ES-I3 (cell line): ENCODE data around the gene CAPN5.
A peak's percentile ranks its signal among the peaks of the same experiment; 100 is the strongest.
"Not testable (repeated sequence)": the region's sequence is repeated elsewhere in the genome, so short reads cannot be mapped to it uniquely, and the experiment has no call there.

Experiments used
- H3K36me3 ChIP-seq: 2 replicates; pipeline ENCODE4 v1.6.1; 2013; ENCODE audit warnings: mild to moderate bottlenecking, low read length, control low read depth, moderate library complexity; ENCODE audit not compliant: insufficient read depth
- H3K4me1 ChIP-seq: 2 replicates; pipeline ENCODE4 v1.6.1; 2013; ENCODE audit warnings: mild to moderate bottlenecking, control low read depth, low read length; ENCODE audit not compliant: insufficient read depth
- H3K9ac ChIP-seq: 2 replicates; pipeline ENCODE4 v1.6.1; 2013; ENCODE audit warnings: low read depth, mild to moderate bottlenecking, low read length, moderate library complexity
- H3K9me3 ChIP-seq: 2 replicates; pipeline ENCODE4 v1.6.1; 2013; ENCODE audit warnings: mild to moderate bottlenecking, low read length, moderate library complexity; ENCODE audit not compliant: control insufficient read depth, insufficient read depth

Gene CAPN5

DNA sequence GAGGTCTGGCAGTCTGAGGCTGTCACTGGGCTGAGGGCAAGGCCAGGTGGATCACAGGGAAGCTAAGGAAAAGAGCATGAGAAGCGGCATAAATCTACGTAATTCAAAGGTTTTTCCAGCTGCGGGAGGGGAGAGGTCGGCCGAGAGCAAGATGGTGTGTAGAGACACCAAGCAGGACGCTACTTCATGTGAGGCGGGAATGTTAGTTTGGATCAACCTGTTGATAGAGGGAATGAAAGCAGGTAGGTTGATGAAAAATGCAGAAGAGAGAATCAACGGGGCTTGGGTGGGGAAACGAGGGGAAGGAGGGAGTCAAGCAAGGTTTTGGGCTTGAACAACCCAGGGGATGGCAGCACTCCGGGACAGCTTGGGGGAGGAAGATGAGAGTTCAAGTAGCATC lies 29.7 kb upstream of the CAPN5 start:
- Histone ChIP-seq H3K36me3 (no peaks in the 10 kb centered on the region), H3K9ac (no peak overlapping the region), H3K4me1 (peaks cover 6% of the 10 kb centered on the region; the same call in 1 of the 2 replicates), H3K9me3 (no peaks in the 10 kb centered on the region)

DNA sequence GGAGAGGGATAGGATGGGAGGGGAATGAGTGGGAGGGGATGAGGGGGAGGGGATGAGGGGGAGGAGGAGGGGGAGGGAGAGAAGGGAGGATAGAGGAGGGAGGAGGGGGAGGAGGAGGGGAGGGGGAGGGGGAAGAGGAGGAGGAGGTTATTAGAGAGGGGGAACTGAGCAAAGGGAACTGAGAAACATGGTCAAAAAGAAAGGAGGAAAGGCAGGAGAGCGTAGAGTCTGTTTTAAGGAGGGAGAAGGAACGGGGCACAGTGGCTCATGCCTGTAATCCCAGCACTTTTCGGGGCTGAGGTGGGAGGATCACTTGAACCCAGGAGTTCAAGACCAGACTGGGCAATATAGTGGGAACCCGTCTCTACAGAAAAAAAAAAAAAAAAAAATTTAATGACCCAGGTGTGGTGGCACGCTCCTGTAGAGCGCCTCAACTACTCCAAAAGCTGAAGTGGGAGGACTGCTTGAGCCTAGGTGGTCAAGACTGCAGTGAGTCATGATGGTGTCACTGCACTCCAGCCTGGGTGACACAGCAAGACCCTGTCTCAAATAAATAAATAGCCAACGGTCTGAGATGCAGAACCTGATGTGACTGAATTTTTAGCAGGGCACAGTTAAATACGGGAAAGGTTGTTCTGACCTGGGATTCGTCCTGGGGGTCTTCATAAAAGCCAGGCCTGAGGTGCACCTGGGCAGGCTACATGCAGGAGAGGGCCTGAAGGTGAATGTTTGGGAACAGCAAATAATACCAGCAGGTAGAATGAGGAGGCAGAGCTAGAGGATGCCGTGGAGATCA lies 28.5 kb upstream of the CAPN5 start:
- no peak overlapping the region for H3K9ac ChIP-seq
- peaks cover 6% of the 10 kb centered on the region; the same call in 1 of the 2 replicates for H3K4me1 ChIP-seq
- no peaks in the 10 kb centered on the region for H3K9me3 ChIP-seq

DNA sequence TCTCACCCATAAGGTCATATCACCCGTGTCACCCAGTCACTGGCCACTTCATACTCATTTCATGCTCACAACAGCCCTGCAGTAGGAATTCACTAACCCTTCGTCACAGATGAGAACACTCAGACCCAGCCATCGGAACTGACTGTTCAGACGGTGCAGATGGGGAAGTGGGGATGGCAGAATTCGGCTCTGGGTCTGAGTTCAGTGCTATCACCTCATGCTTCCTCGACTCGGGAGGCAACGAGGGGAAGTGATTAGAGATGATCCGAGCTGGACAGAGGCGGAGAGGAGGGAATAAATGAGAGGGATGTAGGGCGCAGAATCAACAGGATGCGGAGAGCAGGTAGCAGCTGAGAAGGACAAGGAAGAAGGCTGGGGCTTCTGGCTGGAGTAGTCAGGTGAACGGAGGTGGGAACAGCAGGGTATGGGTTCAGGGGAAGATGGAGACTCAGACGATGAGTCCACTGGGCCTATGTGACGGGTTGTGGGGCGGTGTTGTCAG lies 27.9 kb upstream of the CAPN5 start:
- no peaks in the 10 kb centered on the region for H3K9me3 ChIP-seq
- H3K4me1 ChIP-seq = peaks cover 6% of the 10 kb centered on the region; the same call in 1 of the 2 replicates
- no peak overlapping the region for H3K9ac ChIP-seq
- H3K36me3 ChIP-seq = no peaks in the 10 kb centered on the region

More for the DNA sequence above, 28.5 kb upstream of the CAPN5 start:
- H3K36me3 ChIP-seq = no peaks in the 10 kb centered on the region

DNA sequence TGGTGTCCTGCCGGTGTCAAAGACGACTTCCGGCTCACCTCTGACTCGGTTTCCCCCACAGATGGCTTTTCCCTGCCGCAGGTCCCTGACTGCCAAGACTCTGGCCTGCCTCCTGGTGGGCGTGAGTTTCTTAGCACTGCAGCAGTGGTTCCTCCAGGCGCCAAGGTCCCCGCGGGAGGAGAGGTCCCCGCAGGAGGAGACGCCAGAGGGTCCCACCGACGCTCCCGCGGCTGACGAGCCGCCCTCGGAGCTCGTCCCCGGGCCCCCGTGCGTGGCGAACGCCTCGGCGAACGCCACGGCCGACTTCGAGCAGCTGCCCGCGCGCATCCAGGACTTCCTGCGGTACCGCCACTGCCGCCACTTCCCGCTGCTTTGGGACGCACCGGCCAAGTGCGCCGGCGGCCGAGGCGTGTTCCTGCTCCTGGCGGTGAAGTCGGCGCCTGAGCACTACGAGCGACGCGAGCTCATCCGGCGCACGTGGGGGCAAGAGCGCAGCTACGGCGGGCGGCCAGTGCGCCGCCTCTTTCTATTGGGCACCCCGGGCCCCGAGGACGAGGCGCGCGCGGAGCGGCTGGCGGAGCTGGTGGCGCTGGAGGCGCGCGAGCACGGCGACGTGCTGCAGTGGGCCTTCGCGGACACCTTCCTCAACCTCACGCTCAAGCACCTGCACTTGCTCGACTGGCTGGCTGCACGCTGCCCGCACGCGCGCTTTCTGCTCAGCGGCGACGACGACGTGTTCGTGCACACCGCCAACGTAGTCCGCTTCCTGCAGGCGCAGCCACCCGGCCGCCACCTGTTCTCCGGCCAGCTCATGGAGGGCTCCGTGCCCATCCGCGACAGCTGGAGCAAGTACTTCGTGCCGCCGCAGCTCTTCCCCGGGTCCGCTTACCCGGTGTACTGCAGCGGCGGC lies 27.0 kb upstream of the CAPN5 start:
- Histone ChIP-seq H3K36me3 (no peaks in the 10 kb centered on the region), H3K4me1 (no peaks in the 10 kb centered on the region), H3K9me3 (no peaks in the 10 kb centered on the region), H3K9ac (no peak overlapping the region; the same call in 1 of the 2 replicates)

DNA sequence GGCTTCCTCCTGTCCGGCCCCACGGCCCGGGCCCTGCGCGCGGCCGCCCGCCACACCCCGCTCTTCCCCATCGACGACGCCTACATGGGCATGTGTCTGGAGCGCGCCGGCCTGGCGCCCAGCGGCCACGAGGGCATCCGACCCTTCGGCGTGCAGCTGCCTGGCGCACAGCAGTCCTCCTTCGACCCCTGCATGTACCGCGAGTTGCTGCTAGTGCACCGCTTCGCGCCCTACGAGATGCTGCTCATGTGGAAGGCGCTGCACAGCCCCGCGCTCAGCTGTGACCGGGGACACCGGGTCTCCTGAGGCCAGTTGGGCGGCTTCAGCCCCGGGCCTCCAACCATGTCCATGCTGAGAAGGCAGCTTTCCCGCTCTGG lies 26.4 kb upstream of the CAPN5 start:
- Histone ChIP-seq H3K9ac (no peak overlapping the region), H3K36me3 (no peaks in the 10 kb centered on the region), H3K4me1 (no peaks in the 10 kb centered on the region), H3K9me3 (no peaks in the 10 kb centered on the region)

DNA sequence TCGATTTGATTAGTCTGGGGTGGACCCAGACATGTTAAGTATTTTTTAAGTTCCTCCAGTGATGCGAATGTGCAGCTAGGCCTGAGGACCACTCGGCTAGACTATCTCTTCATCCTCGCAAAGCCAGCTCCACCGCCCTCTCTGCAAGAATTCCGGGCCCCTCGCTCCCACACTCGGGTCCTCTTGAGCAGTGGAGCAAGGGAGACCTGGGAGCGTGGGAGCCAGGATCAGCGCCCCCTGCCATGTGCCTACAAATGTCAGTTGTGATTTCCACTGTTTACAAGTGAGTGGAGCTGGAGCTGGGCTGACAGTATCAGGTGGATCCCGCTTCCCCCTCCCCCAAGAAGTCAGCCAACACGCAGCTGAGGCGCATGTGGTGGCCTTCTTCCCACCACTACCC lies 25.9 kb upstream of the CAPN5 start:
- Histone ChIP-seq H3K36me3 (no peaks in the 10 kb centered on the region), H3K4me1 (no peaks in the 10 kb centered on the region; the same call in 1 of the 2 replicates), H3K9me3 (no peaks in the 10 kb centered on the region), H3K9ac (no peak overlapping the region)

DNA sequence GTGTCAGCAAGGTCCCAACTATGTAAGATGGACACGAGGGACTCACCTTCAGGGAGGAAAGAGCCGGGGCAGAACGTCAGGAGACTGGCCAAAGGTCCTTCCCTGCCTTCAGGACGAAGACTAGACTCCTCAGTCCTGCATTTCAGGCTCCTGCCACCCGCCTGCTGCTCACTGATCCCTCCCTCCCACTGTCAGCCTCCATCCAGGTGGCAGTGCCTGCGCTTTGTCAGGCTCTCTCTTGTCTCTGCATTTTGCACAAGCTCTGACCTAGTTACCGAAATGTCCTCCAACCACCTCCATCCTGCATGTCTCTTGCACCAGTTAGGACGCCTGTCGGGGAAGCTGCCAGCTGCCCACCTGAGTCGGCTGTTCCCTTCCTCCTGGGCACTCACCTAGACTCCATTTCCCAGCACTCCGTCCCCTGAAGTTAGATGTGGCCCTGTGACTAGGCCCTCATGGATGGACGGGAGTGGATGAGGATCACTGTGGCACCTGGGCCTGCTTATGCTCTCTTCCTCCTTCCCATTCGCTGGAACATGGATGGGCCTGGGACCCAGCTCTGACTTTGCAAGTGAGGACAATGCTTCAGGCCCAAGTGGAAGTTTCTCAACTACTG lies 24.6 kb upstream of the CAPN5 start:
- H3K9me3 ChIP-seq = no peaks in the 10 kb centered on the region
- H3K4me1 ChIP-seq = no peaks in the 10 kb centered on the region; the same call in 1 of the 2 replicates
- H3K36me3 ChIP-seq = no peaks in the 10 kb centered on the region

DNA sequence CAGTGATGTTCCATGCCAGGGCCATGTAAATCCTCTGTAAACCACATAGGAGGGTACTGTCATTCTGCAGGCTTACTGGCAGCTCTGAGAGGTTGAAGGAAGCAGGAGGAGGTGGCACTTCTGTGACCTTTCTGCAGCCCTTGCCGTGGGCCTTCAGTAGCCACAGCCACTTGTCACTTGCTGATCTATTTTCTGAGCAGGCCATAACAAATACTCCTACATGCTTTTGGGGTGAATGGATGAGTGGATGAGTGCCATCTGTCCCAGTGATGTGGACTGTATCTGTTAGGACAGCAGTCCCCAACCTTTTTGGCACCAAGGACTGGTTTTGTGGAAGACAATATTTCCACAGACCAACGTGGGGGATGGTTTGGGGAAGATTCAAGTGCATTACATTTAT lies 22.4 kb upstream of the CAPN5 start:
- H3K9me3 ChIP-seq = no peaks in the 10 kb centered on the region
- H3K4me1 ChIP-seq = no peaks in the 10 kb centered on the region; the same call in 1 of the 2 replicates
- H3K9ac ChIP-seq = no peak overlapping the region
- H3K36me3 ChIP-seq = no peaks in the 10 kb centered on the region

More for the DNA sequence above, 24.6 kb upstream of the CAPN5 start:
- H3K9ac ChIP-seq = no peak overlapping the region

DNA sequence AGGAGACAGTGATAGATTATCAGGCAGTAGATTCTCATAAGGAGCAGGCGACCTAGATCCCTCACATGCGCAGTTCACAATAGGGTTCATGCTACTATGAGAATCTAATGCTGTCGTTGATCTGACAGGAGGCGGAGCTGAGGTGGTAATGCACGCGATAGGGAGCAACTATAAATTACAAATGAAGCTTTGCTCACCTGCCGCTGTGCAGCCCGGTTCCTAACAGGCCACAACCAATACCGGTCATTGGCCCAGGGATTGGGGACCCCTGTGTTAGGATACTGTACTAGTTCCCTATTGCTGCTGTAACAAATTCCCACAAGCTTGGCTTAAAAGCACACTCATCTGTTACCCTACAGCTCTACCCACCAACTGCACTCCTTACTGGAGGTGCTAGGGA lies 21.9 kb upstream of the CAPN5 start:
- H3K36me3 ChIP-seq = no peaks in the 10 kb centered on the region
- no peaks in the 10 kb centered on the region for H3K9me3 ChIP-seq
- no peak overlapping the region for H3K9ac ChIP-seq
- H3K4me1 ChIP-seq = no peaks in the 10 kb centered on the region; the same call in 1 of the 2 replicates

DNA sequence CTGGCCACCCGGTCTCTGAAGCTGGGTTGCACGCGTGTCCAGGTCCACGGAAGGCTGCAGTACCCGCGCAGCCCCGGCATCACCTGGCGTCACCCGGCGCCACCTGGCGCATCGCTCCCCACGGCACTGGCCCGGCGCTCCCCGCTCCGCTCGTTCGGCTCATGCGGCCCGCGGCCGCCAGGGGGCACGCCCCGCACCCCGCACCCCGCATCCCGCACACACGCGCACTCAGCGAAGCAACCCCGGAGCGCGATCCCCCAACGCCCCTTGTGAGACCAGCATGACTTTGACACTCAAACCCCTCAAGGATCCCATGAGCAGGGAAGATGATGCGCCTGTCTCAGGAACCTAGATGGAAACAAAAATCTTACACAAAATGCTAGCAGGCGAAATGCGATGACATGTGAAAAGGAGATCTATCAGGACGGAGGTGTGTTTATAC lies 20.7 kb upstream of the CAPN5 start:
- Histone ChIP-seq H3K4me1 (no peaks in the 10 kb centered on the region; the same call in 1 of the 2 replicates), H3K9ac (peak overlapping the region; percentile 2; the same call in 1 of the 2 replicates), H3K9me3 (no peaks in the 10 kb centered on the region), H3K36me3 (no peaks in the 10 kb centered on the region)

DNA sequence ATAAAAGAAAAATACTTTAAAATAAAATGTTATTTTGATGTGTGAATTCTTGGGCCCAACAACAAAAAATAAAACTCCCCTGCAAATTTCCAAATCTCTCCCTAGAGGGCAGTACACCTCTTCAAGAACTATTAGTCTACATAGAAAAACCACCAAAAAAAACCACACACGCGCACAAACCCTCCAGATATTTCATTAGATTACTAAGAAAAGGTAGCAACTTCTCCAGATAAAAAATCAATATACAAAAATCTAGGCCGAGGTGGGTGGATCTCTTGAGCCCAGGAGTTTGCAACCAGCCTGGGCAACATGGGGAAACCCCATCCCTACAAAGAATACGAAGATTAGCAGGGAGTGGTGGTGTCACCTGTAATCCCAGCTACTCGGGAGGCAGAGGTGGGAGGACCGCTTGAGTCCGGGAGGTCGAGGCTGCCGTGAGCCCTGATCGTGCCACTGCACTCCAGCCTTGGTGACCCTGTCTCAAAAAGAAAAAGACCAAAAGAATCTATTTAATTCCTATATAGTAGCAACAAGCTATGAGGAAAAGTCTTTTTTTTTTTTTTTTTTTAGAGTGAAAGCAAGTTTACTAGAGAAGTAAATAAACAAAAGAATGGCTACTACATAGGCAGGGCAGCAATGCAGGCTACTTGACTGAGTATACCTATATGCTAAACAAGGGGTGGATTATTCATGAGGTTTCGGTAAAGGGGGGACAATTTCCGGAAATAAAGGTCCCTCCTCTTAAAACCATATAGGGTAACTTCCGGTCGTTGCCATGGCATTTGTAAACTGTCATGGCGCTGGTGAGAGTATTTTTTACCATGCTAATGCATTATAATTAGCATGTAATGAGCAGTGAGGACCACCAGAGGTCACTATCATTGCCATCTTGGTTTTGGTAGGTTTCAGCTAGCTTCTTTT lies 19.5 kb upstream of the CAPN5 start:
- H3K9me3 ChIP-seq = no peaks in the 10 kb centered on the region
- peak overlapping the region; percentile 37; the same call in 1 of the 2 replicates for H3K9ac ChIP-seq
- no peaks in the 10 kb centered on the region for H3K36me3 ChIP-seq
- H3K4me1 ChIP-seq = no peaks in the 10 kb centered on the region; the same call in 1 of the 2 replicates

DNA sequence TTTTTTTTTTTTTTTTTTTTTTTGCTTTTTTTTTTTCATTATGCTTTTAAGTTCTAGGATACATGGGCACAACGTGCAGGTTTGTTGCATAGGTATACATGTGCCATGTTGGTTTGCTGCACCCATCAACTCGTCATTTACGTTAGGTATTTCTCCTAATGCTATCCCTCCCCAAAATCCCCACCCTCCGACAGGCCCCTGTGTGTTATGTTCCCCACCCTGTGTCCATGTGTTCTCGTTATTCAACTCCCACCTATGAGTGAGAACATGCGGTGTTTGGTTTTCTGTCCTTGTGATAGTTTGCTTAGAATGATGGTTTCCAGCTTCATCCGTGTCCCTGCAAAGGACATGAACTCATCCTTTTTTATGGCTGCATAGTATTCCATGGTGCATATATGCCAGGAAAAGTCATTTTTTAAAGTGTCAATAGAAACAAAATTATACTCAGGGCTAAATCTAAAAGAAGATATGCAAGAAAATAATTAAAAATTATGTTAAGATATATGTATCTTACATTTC lies 18.8 kb upstream of the CAPN5 start:
- not testable (repeated sequence) for H3K36me3 ChIP-seq, H3K4me1 ChIP-seq, H3K9me3 ChIP-seq, H3K9ac ChIP-seq

DNA sequence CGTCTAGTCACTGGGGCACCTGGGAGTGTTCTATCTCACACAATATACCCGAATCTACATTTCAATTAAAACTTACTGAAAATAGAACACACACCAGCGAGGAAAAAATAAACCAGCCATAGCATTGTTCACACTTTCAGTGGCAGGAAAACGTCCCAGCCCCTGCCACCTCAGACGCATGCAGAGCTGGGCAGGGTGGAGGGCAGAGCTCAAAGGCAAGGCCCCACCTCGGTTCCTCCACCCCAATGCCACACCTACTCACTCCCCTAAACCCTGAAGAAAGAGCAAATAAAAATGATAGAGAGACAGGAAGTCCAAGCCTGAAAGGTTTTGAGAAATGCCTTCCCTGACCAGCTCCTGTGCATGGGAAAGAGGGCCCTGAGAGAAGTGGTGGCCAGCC lies 17.7 kb upstream of the CAPN5 start:
- no peaks in the 10 kb centered on the region; the same call in 1 of the 2 replicates for H3K4me1 ChIP-seq
- no peaks in the 10 kb centered on the region for H3K9me3 ChIP-seq
- no peak overlapping the region for H3K9ac ChIP-seq
- no peaks in the 10 kb centered on the region for H3K36me3 ChIP-seq
